CD4-positive, alpha-beta T cell (primary cell): ENCODE results near the gene MRPL12. TPM values are rescaled to one million over a fixed set of nuclear protein-coding genes. Genes with fewer than 3 reads are reported as not detected.

Experiments used
- ATAC-seq: fragments of 200-7000 bp; cut with Tn5 transposase; one replicate; pipeline ENCODE4 v1.10.0; 2022; ENCODE audit warnings: mild to moderate bottlenecking; ENCODE audit not compliant: poor library complexity
- CTCF ChIA-PET: fragments of 350-600 bp; sonication (Branson Sonifier 250); formaldehyde crosslinking; loops from one replicate; lab custom pipeline; 2021; ENCODE audit warnings: antibody characterized with exemption, inconsistent platforms; lab: Charles Lee
- POLR2A ChIA-PET: fragments of 350-600 bp; sonication (Branson Sonifier 250); formaldehyde crosslinking; loops from one replicate; lab custom pipeline; 2021; ENCODE audit warnings: antibody characterized with exemption, inconsistent platforms; lab: Charles Lee
- DNase-seq, 14 experiments: peaks; one replicate each; pipeline ENCODE4 v3.0.0-alpha.2; 2013 to 2020; ENCODE audit warnings: mixed read lengths in 2 of 14
- H3K27ac ChIP-seq, 2 donors: one replicate each; pipeline versions ENCODE4 v1.5.1 to v1.7.0; 2013; ENCODE audit warnings: low read length in 2 of 2, low read depth in 1 of 2, mild to moderate bottlenecking in 1 of 2
- H3K27me3 ChIP-seq, 2 experiments: 1 replicate in 1 of 2; 2 replicates in 1 of 2; pipeline versions ENCODE4 v1.6.1 to v1.7.0; 2013; ENCODE audit warnings: low read length in 2 of 2, control low read depth in 1 of 2, mild to moderate bottlenecking in 1 of 2, moderate library complexity in 1 of 2; ENCODE audit not compliant: insufficient read depth in 2 of 2, control insufficient read depth in 1 of 2
- H3K36me3 ChIP-seq: one replicate; pipeline ENCODE4 v1.6.1; 2013; ENCODE audit warnings: low read length, control low read depth; ENCODE audit not compliant: insufficient read depth
- H3K4me1 ChIP-seq: one replicate; pipeline ENCODE4 v1.6.1; 2013; ENCODE audit warnings: low read length, control low read depth; ENCODE audit not compliant: insufficient read depth
- H3K4me3 ChIP-seq: one replicate; pipeline ENCODE4 v1.5.1; 2013; ENCODE audit warnings: mild to moderate bottlenecking, low read length, moderate library complexity
- H3K9me3 ChIP-seq, 2 experiments: 1 replicate in 1 of 2; 2 replicates in 1 of 2; pipeline versions ENCODE4 v1.6.1 to v1.7.0; 2013; ENCODE audit warnings: low read length in 2 of 2, mild to moderate bottlenecking in 2 of 2, control low read depth in 1 of 2, moderate library complexity in 1 of 2; ENCODE audit not compliant: control insufficient read depth in 1 of 2, insufficient read depth in 1 of 2
- H3K27ac Mint-ChIP-seq: one replicate; pipeline ENCODE4 v1.8.0; 2020; ENCODE audit warnings: mixed read lengths
- H3K27me3 Mint-ChIP-seq: one replicate; pipeline ENCODE4 v1.8.0; 2021; ENCODE audit warnings: mixed read lengths
- H3K36me3 Mint-ChIP-seq: one replicate; pipeline ENCODE4 v1.8.0; 2021; ENCODE audit warnings: low read depth, mixed read lengths
- H3K4me1 Mint-ChIP-seq: one replicate; pipeline ENCODE4 v1.8.0; 2021; ENCODE audit warnings: low read depth, mixed read lengths
- H3K4me3 Mint-ChIP-seq: one replicate; pipeline ENCODE4 v1.8.0; 2020; ENCODE audit warnings: mild to moderate bottlenecking, mixed read lengths
- H3K9me3 Mint-ChIP-seq: one replicate; pipeline ENCODE4 v1.8.0; 2020; ENCODE audit warnings: mixed read lengths
- CTCF ChIP-seq: fragments of 200-600 bp; IDR thresholded peaks from one replicate; pipeline ENCODE4 v1.8.0; 2022; ENCODE audit warnings: antibody characterized with exemption, mild to moderate bottlenecking
- intact Hi-C, 2 experiments: fragments of 100-400 bp; cut with DNase I in 1 of 2; cut with micrococcal nuclease in 1 of 2; formaldehyde crosslinking; loops; one replicate each; pipeline versions ENCODE4 v1.15.1 to v1.9.0; 2023 to 2025; cut with DNase I, micrococcal nuclease
- total RNA-seq, 174 experiments: library from RNA in 2 of 174; stranded (reverse) in 2 of 174; gene quantifications; one replicate each; pipeline ENCODE4 v1.2.3 and lab custom pipeline; 2021 to 2026

MRPL12 gene
- total RNA-seq, 2 experiments from 2014 or later, result 26.2 to 26.5 TPM

DNA sequence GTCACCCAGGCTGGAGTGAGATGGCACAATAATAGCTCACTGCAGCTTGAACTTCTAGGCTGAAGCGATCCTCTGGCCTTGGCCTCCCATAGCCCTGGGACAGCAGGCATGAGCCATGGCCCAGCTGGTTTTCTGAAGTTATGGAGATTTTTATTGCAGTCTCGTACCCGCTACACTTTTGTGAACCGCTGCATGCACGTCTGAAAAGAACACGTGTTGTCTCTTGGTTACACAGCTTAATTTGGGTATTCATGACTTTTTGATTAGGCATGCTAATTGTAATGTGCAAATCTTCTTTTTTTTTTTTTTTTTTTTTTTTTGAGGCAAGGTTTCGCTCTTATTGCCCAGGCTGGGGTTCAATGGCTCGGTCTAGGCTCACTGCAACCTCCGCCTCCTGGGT, 22.3 kb downstream of the MRPL12 start:
- no peak for ATAC-seq
- Mint-ChIP-seq H3K36me3 (no peaks in the 10 kb centered on the region), H3K4me1 (no peaks in the 10 kb centered on the region), H3K9me3 (no peaks in the 10 kb centered on the region), H3K27me3 (peaks cover 15% of the 10 kb centered on the region), H3K4me3 (no peak overlapping the region), H3K27ac (no peak overlapping the region)
- no peak overlapping the region for H3K27ac ChIP-seq
- TF ChIP-seq CTCF, result no peak
- POLR2A ChIA-PET, result no interaction called here
- no peak overlapping the region for H3K4me3 ChIP-seq
- intact Hi-C loops, result no loop called here
- H3K36me3 ChIP-seq, result no peaks in the 10 kb centered on the region
- peaks cover 0 to 5% of the 10 kb centered on the region in 2 experiments for H3K27me3 ChIP-seq
- no peaks in the 10 kb centered on the region for H3K4me1 ChIP-seq
- DNase-seq, result no peak
- CTCF ChIA-PET, result no interaction called here
- H3K9me3 ChIP-seq, result no peaks in the 10 kb centered on the region

DNA sequence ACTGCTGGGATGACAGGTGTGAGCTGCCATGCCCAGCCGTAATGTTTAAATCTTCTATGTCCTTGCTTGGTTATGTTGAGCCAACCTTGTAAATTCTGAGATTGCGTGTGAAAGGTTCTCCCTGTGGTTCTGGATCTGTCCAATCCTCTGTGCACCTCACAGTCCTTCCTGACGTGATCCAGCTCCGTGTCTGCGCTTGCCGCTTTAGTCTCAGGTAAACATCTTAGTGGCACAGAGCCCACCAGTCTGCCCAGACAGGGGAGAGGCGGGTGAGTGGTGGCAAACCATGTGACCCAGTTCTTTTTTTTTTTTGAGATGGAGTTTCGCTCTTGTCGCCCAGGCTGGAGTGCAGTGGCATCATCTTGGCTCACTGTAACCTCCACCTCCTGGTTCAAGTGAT, 22.8 kb downstream of the MRPL12 start:
- Histone ChIP-seq H3K27ac (no peak overlapping the region), H3K9me3 (no peaks in the 10 kb centered on the region), H3K4me3 (no peak overlapping the region), H3K4me1 (no peaks in the 10 kb centered on the region), H3K27me3 (peaks cover 0 to 5% of the 10 kb centered on the region in 2 experiments), H3K36me3 (no peaks in the 10 kb centered on the region)
- ChIA-PET POLR2A (no interaction called here), CTCF (no interaction called here)
- DNase-seq, result no peak
- Mint-ChIP-seq H3K27me3 (peaks cover 18% of the 10 kb centered on the region), H3K9me3 (no peaks in the 10 kb centered on the region), H3K36me3 (no peaks in the 10 kb centered on the region), H3K4me3 (no peak overlapping the region), H3K4me1 (no peaks in the 10 kb centered on the region), H3K27ac (no peak overlapping the region)
- TF ChIP-seq CTCF, result no peak
- ATAC-seq, result no peak
- intact Hi-C loops, result no loop called here

- no peaks in the 10 kb centered on the region for H3K4me1 ChIP-seq
- H3K36me3 ChIP-seq, result no peaks in the 10 kb centered on the region
- DNase-seq (no peak), ATAC-seq (no peak)
- Mint-ChIP-seq H3K27ac (no peak overlapping the region), H3K36me3 (no peaks in the 10 kb centered on the region), H3K27me3 (peaks cover 28% of the 10 kb centered on the region), H3K4me3 (no peak overlapping the region), H3K9me3 (no peaks in the 10 kb centered on the region), H3K4me1 (no peaks in the 10 kb centered on the region)
- peaks cover 0 to 5% of the 10 kb centered on the region in 2 experiments for H3K27me3 ChIP-seq
- TF ChIP-seq CTCF, result no peak
- no peak overlapping the region for H3K4me3 ChIP-seq
- ChIA-PET CTCF (no interaction called here), POLR2A (no interaction called here)
- H3K9me3 ChIP-seq, result no peaks in the 10 kb centered on the region
- intact Hi-C loops, result no loop called here
- H3K27ac ChIP-seq, result no peak overlapping the region
These were observed 24.3 kb downstream of the MRPL12 start for GRCh38 chr17:81727324-81728031.
